ENCODE data around the gene FPR3.

FPR3 gene

DNA sequence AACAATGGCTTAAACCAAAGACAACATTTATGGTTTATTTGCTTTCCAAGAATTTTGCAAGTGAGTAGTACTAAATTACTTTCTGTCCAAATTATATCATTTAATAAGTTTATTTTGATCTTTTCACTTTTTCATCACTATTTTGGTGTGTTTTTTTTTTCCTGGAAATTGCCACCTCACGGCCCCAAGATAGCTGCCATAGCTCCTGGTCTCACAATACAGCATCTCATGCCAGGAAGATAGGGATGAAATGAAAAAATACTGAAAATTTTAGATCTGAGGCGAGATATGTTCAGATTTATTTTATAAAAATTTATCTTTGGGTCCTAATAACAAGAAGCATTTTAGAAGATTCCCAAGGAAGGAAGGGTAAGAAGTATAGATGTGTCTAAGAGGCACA, 6.9 kb upstream of the FPR3 start:
- no peaks in the 10 kb centered on the region for H3K36me3 ChIP-seq (ENCODE audit: insufficient read depth, low read length)
- no peak overlapping the region for H3K27ac ChIP-seq
- H3K9me3 ChIP-seq (ENCODE audit: low read depth, low read length), result no peaks in the 10 kb centered on the region
- H3K9ac ChIP-seq (ENCODE audit: insufficient read length), result no peak overlapping the region
- TF ChIP-seq POLR2AphosphoS5 (IDR thresholded peaks at IDR 0.05; ENCODE audit: borderline replicate concordance, low read depth, low read length) (no peak), FOXP2 (optimal IDR thresholded peaks at IDR 0.05; ENCODE audit: control extremely low read depth, extremely low read length, insufficient read depth) (no peak), EZH2 (IDR thresholded peaks at IDR 0.05) (no peak)
- H3K4me3 ChIP-seq, result no peak overlapping the region
- no peak for DNase-seq (ENCODE audit: low read depth, low spot score)

DNA sequence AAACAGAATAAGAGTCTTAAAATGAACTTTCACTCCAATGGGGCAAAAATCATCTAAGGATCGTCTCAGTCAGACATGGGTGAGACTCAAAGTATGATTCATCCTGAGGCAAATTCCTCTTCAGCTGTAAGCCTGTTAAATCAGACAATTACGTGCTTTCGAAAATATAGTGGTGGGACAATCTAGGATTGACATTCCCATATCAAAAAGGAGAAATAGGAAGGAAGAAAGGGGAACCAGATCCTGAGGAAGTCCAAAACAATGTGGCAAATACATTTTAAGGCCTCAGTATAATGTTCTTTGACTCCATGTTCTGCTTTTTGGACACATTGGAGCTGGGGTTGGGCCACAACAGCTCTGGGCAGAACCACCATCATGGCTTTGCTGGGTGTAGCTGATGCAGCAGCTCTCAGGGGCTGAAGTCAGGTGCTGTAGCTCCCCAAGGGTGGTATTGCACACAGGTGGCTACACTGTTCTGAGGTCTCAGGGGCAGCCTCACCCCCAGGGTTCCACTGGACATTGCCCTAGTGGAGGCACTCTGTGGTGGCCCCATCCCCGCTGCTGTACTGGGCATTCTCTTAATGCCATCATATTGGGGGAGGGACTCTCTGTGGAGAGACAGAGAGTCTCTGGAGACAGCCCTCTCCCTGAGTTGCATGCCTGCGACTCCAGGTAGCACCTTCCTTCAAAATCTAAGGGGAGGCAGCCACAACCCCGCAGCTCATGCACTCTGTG, 5.7 kb upstream of the FPR3 start:
- H3K27ac ChIP-seq, result no peak overlapping the region
- no peak for TF ChIP-seq POLR2AphosphoS5 (IDR thresholded peaks at IDR 0.05; ENCODE audit: borderline replicate concordance, low read depth, low read length)
- TF ChIP-seq EZH2 (IDR thresholded peaks at IDR 0.05), result no peak
- TF ChIP-seq FOXP2 (optimal IDR thresholded peaks at IDR 0.05; ENCODE audit: control extremely low read depth, extremely low read length, insufficient read depth), result no peak
- no peaks in the 10 kb centered on the region for H3K36me3 ChIP-seq (ENCODE audit: insufficient read depth, low read length)
- DNase-seq (ENCODE audit: low read depth, low spot score), result no peak
- no peak overlapping the region for H3K4me3 ChIP-seq
- no peak overlapping the region for H3K9ac ChIP-seq (ENCODE audit: insufficient read length)
- no peaks in the 10 kb centered on the region for H3K9me3 ChIP-seq (ENCODE audit: low read depth, low read length)

DNA sequence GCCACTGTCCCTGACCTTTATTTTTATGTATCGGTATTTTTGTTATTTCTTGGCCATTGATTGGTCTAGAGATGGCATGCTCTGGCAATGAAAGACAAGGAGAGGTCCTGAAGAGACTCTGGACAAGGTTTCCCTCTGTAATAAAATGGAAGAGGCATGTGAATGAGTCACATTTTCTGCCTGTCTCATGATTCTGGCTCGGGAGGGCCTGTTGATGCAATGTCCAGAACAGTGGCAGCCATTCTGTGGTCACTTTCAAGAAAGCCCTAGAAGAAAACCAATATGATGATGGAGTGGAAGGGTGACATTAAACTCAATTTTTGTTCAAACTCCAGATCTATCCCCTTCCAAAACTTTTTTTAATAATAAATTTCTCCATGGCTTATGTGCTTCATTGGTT, 2.0 kb upstream of the FPR3 start:
- no peaks in the 10 kb centered on the region for H3K36me3 ChIP-seq (ENCODE audit: insufficient read depth, low read length)
- no peaks in the 10 kb centered on the region for H3K9me3 ChIP-seq (ENCODE audit: low read depth, low read length)
- no peak overlapping the region for H3K4me3 ChIP-seq
- no peak for DNase-seq (ENCODE audit: low read depth, low spot score)
- H3K9ac ChIP-seq (ENCODE audit: insufficient read length), result no peak overlapping the region
- no peak overlapping the region for H3K27ac ChIP-seq
- no peak for TF ChIP-seq POLR2AphosphoS5 (IDR thresholded peaks at IDR 0.05; ENCODE audit: borderline replicate concordance, low read depth, low read length)
- TF ChIP-seq FOXP2 (optimal IDR thresholded peaks at IDR 0.05; ENCODE audit: control extremely low read depth, extremely low read length, insufficient read depth), result no peak
- no peak for TF ChIP-seq EZH2 (IDR thresholded peaks at IDR 0.05)

DNA sequence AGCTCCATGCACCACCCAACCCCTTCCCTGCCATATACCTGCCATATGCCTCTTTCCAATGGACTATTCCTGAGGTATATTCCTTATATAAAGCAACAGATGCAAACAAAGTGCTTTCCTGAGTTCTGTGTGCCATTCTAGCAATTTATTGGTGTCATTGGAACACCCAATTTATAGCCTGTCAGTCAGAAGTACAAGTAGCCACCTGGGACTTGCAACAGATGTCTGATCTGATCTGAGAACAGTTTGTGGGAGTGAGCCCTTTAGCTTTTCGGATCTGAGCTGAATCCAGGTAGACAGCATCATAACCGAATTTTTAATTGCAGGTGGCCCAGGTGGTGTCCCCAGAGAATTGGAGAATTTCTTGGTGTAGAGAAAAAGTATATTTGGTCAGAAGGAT, 963 bp upstream of the FPR3 start:
- Histone ChIP-seq H3K9ac (ENCODE audit: insufficient read length) (no peak overlapping the region), H3K4me3 (no peak overlapping the region), H3K9me3 (ENCODE audit: low read depth, low read length) (no peaks in the 10 kb centered on the region), H3K36me3 (ENCODE audit: insufficient read depth, low read length) (no peaks in the 10 kb centered on the region), H3K27ac (no peak overlapping the region)
- no peak for DNase-seq (ENCODE audit: low read depth, low spot score)
- TF ChIP-seq EZH2 (IDR thresholded peaks at IDR 0.05) (no peak), FOXP2 (optimal IDR thresholded peaks at IDR 0.05; ENCODE audit: control extremely low read depth, extremely low read length, insufficient read depth) (no peak), POLR2AphosphoS5 (IDR thresholded peaks at IDR 0.05; ENCODE audit: borderline replicate concordance, low read depth, low read length) (no peak)

DNA sequence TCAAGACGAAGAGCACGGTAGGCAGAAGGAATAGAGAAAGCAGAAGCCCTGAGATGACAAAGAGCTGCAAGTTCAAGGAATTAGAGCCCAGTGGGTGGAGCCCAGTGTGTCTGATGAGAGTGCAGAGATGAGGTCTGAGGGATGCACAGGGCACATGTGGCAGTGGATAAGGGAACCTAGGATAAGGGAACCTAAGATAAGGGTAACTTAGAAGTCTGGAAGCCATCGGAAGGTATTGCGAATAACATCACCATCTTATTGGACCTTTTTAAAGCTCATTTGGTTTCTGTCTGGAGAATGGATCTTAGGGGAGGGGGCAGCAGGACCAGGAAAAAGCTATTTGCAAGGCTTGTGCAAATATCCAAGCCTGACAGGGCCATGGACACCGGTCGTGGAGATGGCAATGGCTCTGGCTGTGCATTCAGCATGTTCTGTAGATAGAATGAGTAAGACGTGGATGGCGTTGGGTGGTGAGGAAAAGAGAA, 1.3 kb downstream of the FPR3 start:
- no peak overlapping the region for H3K4me3 ChIP-seq
- no peaks in the 10 kb centered on the region for H3K36me3 ChIP-seq (ENCODE audit: insufficient read depth, low read length)
- TF ChIP-seq POLR2AphosphoS5 (IDR thresholded peaks at IDR 0.05; ENCODE audit: borderline replicate concordance, low read depth, low read length) (no peak), FOXP2 (optimal IDR thresholded peaks at IDR 0.05; ENCODE audit: control extremely low read depth, extremely low read length, insufficient read depth) (no peak), EZH2 (IDR thresholded peaks at IDR 0.05) (no peak)
- no peak for DNase-seq (ENCODE audit: low read depth, low spot score)
- no peak overlapping the region for H3K9ac ChIP-seq (ENCODE audit: insufficient read length)
- no peak overlapping the region for H3K27ac ChIP-seq
- H3K9me3 ChIP-seq (ENCODE audit: low read depth, low read length), result no peaks in the 10 kb centered on the region

DNA sequence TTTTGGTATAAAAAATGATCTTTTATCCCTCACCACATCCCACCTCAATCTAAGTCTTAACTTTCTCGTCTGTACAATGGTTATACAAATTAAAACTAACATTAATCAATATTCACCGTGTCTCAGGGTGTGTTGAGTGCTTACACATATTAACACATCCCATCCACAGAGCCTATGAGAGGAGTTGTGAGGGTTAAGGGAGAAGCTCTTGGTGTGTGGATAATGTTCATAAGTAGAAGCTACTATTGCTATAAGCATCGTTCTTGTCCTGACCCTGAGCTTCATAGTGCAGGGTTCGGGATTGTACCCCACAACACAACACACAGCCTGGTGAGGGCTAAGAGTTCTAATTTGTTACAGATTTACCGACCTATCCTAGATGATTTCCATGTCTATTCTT, 2.5 kb downstream of the FPR3 start:
- H3K9ac ChIP-seq (ENCODE audit: insufficient read length), result no peak overlapping the region
- TF ChIP-seq POLR2AphosphoS5 (IDR thresholded peaks at IDR 0.05; ENCODE audit: borderline replicate concordance, low read depth, low read length) (no peak), EZH2 (IDR thresholded peaks at IDR 0.05) (no peak), FOXP2 (optimal IDR thresholded peaks at IDR 0.05; ENCODE audit: control extremely low read depth, extremely low read length, insufficient read depth) (no peak)
- no peak overlapping the region for H3K4me3 ChIP-seq
- H3K9me3 ChIP-seq (ENCODE audit: low read depth, low read length), result no peaks in the 10 kb centered on the region
- H3K27ac ChIP-seq, result no peak overlapping the region
- DNase-seq (ENCODE audit: low read depth, low spot score), result no peak
- H3K36me3 ChIP-seq (ENCODE audit: insufficient read depth, low read length), result no peaks in the 10 kb centered on the region

DNA sequence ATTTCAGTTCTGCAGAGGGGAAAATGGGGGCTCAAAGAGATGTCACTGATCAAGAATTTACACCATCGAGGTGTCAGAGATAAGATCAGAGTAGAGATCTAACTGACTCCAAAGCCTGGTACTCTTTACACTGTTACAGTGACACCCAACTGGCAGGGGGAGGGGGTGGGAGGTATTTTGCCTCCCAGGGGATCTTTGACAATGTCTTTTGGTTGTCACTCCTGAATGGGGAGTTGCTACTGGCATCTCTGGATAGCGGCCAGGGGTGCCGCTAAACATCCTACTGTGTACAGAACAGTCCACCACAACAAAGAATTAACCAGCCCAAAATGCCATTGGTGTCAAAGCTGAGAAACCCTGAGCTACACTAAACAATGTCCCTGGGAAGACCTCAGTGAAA, 3.1 kb downstream of the FPR3 start:
- H3K9me3 ChIP-seq (ENCODE audit: low read depth, low read length), result no peaks in the 10 kb centered on the region; the same call in 1 of the 2 replicates
- TF ChIP-seq EZH2 (IDR thresholded peaks at IDR 0.05), result no peak
- TF ChIP-seq POLR2AphosphoS5 (IDR thresholded peaks at IDR 0.05; ENCODE audit: borderline replicate concordance, low read depth, low read length), result no peak
- no peak for TF ChIP-seq FOXP2 (optimal IDR thresholded peaks at IDR 0.05; ENCODE audit: control extremely low read depth, extremely low read length, insufficient read depth)
- H3K27ac ChIP-seq, result no peak overlapping the region
- no peak overlapping the region for H3K9ac ChIP-seq (ENCODE audit: insufficient read length)
- no peak overlapping the region for H3K4me3 ChIP-seq
- DNase-seq (ENCODE audit: low read depth, low spot score), result no peak
- H3K36me3 ChIP-seq (ENCODE audit: insufficient read depth, low read length), result no peaks in the 10 kb centered on the region

DNA sequence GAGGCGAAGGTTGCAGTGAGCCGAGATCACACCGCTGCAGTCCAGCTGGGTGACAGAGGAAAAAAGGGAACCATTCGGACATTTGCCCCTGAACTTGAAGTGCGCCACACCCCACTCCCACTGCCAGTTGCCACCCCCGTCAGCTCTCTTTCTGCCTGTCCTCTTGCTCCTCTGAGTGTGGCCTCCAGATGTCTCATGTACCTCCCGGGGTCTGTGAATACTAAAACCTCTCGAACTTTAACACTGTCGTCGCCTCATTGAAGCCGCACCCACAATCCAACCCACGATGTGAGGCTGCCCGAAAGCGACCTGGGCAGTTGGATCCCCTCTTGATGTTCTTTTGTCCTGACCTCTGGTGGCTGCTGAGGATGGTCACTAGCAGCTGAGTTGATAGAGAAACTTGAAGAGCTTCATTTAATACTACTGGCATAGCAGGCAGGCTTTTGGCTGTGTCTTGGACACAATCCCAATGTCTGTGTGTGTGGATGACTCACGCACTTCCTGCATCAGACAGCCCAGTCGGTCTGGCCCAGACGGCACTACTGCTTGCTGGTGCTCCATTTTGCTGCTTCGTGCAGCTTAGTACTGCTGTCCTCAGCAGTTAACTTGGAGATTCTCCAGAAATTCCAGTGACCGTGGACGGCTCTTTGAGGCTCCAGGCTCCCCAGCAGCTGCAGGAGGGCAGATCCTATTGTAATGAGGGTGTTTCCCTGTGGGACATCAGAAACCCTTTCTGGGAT, 4.2 kb downstream of the FPR3 start:
- Histone ChIP-seq H3K9me3 (ENCODE audit: low read depth, low read length) (no peaks in the 10 kb centered on the region; the same call in 1 of the 2 replicates), H3K9ac (ENCODE audit: insufficient read length) (no peak overlapping the region), H3K36me3 (ENCODE audit: insufficient read depth, low read length) (no peaks in the 10 kb centered on the region), H3K4me3 (no peak overlapping the region), H3K27ac (peak overlapping the region; percentile 62)
- TF ChIP-seq EZH2 (IDR thresholded peaks at IDR 0.05) (no peak), POLR2AphosphoS5 (IDR thresholded peaks at IDR 0.05; ENCODE audit: borderline replicate concordance, low read depth, low read length) (no peak), FOXP2 (optimal IDR thresholded peaks at IDR 0.05; ENCODE audit: control extremely low read depth, extremely low read length, insufficient read depth) (no peak)
- no peak for DNase-seq (ENCODE audit: low read depth, low spot score)

Measured in SK-N-MC (cell line).